A549 (cell line): ENCODE measurements around the gene TMEM125. TPM values are rescaled to one million over a fixed set of nuclear protein-coding genes. Genes with fewer than 3 reads are reported as not detected.

Experiments used
- ATAC-seq, 2 experiments: fragments of 200-7000 bp in 1 of 2; fragments of >200 bp in 1 of 2; cut with Nextera tagmentation in 1 of 2; cut with Tn5 transposase in 1 of 2; 3 replicates each; pipeline versions ENCODE4 v1.8.0 to v1.9.1; 2018 to 2020; ENCODE audit warnings: mild to moderate bottlenecking in 1 of 2, moderate library complexity in 1 of 2
- CTCF ChIA-PET: fragments of 300-600 bp; sonication (Branson Sonifier 250); formaldehyde crosslinking; extraction: SDS; loops from one replicate; lab custom pipeline; 2021; ENCODE audit warnings: antibody characterized with exemption, inconsistent platforms; lab: Yijun Ruan, JAX
- POLR2A ChIA-PET: fragments of 350-600 bp; formaldehyde crosslinking; extraction: SDS; loops from one replicate; lab custom pipeline; 2021; ENCODE audit warnings: antibody characterized with exemption, inconsistent platforms; lab: Yijun Ruan, JAX
- DNase-seq, 2 experiments: peaks; one replicate each; pipeline versions ENCODE4 v3.0.0 to v3.0.0-alpha.2; 2011 to 2016; ENCODE audit warnings: low read depth in 1 of 2, low spot score in 1 of 2
- FAIRE-seq: peaks from 2 replicates; lab custom pipeline; 2011; peaks lifted over from hg19 to GRCh38; lab: Jason Lieb, UNC
- H3K27ac ChIP-seq, 2 experiments: fragments of >200 bp; sonication (Bioruptor Twin); formaldehyde crosslinking; 3 replicates each; pipeline ENCODE4 v1.5.1; 2016 to 2017
- H3K4me1 ChIP-seq: fragments of >200 bp; sonication (Bioruptor Twin); formaldehyde crosslinking; 3 replicates; pipeline ENCODE4 v1.6.1; 2016
- H3K4me2 ChIP-seq: fragments of >200 bp; sonication (Bioruptor Twin); formaldehyde crosslinking; 3 replicates; pipeline ENCODE4 v1.6.1; 2016
- H3K4me3 ChIP-seq: fragments of >200 bp; sonication (Bioruptor Twin); formaldehyde crosslinking; 3 replicates; pipeline ENCODE4 v1.5.1; 2016
- H3K9me3 ChIP-seq: fragments of >200 bp; sonication (Bioruptor Twin); formaldehyde crosslinking; 3 replicates; pipeline ENCODE4 v1.6.1; 2016
- BHLHE40 ChIP-seq: IDR thresholded peaks from 2 replicates; pipeline ENCODE4 v1.6.1; 2012; ENCODE audit warnings: low read depth, low read length, inconsistent platforms
- CBX8 ChIP-seq: fragments of 200-600 bp; sonication (generic); IDR thresholded peaks from 2 replicates; pipeline ENCODE4 v1.6.1; 2016
- EHF ChIP-seq: fragments of 250-450 bp; sonication (Bioruptor Pico); IDR thresholded peaks from 2 replicates; pipeline ENCODE4 v1.5.0; 2020; ENCODE audit warnings: mild to moderate bottlenecking
- EHMT2 ChIP-seq: fragments of 200-600 bp; sonication (generic); IDR thresholded peaks from 2 replicates; pipeline ENCODE4 v1.6.1; 2016; ENCODE audit warnings: antibody characterized with exemption, low read depth, mild to moderate bottlenecking, moderate library complexity
- EP300 ChIP-seq, 2 experiments: fragments of >200 bp; sonication (Bioruptor Twin); formaldehyde crosslinking; IDR thresholded peaks; 2 replicates in 1 of 2; 3 replicates in 1 of 2; pipeline ENCODE4 v1.6.1; 2016 to 2017
- ESRRA ChIP-seq: fragments of 150-350 bp; IDR thresholded peaks from 2 replicates; pipeline ENCODE4 v1.6.1; 2014; ENCODE audit warnings: mild to moderate bottlenecking, low read length, borderline replicate concordance
- FOSL2 ChIP-seq, 2 experiments: fragments of 450-650 bp in 1 of 2; fragments of >200 bp in 1 of 2; sonication (Bioruptor Twin) in 1 of 2; formaldehyde crosslinking; IDR thresholded peaks; 2 replicates each; pipeline versions ENCODE4 v1.5.0 to v1.6.1; 2016 to 2020; ENCODE audit warnings: mild to moderate bottlenecking in 1 of 2, moderate library complexity in 1 of 2
- HMGXB4 ChIP-seq: fragments of 250-450 bp; sonication (Bioruptor Pico); IDR thresholded peaks from 2 replicates; pipeline ENCODE4 v1.5.0; 2021; ENCODE audit warnings: mild to moderate bottlenecking, moderate library complexity, borderline replicate concordance
- HOXA7 ChIP-seq: fragments of 250-450 bp; sonication (Bioruptor Pico); IDR thresholded peaks from 2 replicates; pipeline ENCODE4 v1.5.0; 2020; ENCODE audit warnings: mild to moderate bottlenecking, moderate library complexity
- NPAS2 ChIP-seq: fragments of 250-450 bp; sonication (Bioruptor Pico); IDR thresholded peaks from 2 replicates; pipeline ENCODE4 v1.8.0; 2022; ENCODE audit warnings: mild to moderate bottlenecking, moderate library complexity, borderline replicate concordance
- POLR2AphosphoS2 ChIP-seq: conservative IDR thresholded peaks from 2 replicates; pipeline ENCODE4 v1.6.1; 2012; ENCODE audit warnings: low read length, improper control_type of control experiment, inconsistent platforms
- SREBF2 ChIP-seq: fragments of 450-650 bp; IDR thresholded peaks from 2 replicates; pipeline ENCODE4 v1.6.1; 2014; ENCODE audit warnings: mild to moderate bottlenecking, moderate library complexity
- TFCP2L1 ChIP-seq: fragments of 250-450 bp; sonication (Bioruptor Pico); IDR thresholded peaks from 2 replicates; pipeline ENCODE4 v1.5.0; 2021; ENCODE audit warnings: mild to moderate bottlenecking
- WGBS: methylation state at CpG from one replicate; pipeline ENCODE4 v1.1.6; 2017; ENCODE audit errors: missing lambda C conversion rate; 5-methylcytosine and 5-hydroxymethylcytosine counted together
- polyA plus RNA-seq, 4 experiments: library from polyadenylated mRNA; depleted of rRNA in 3 of 4; stranded (reverse); fragments of >200 nt; fragmentation: RNase III in 1 of 4; extraction: RNeasy Plus Mini Kit Qiagen cat#74134 plus additional on column Dnase treatment in 1 of 4; gene quantifications; 2 replicates in 3 of 4; 3 replicates in 1 of 4; pipeline ENCODE4 v1.2.3, GENCODE V29; 2011 to 2017
- TF ChIP-seq, protein P1 (sequence below): IDR thresholded peaks from 2 replicates; pipeline ENCODE4 v1.6.1; 2012
- TF ChIP-seq, protein P2 (sequence below): IDR thresholded peaks from 2 replicates; pipeline ENCODE4 v1.6.1; 2012
- TF ChIP-seq, protein P3 (sequence below): fragments of 250-450 bp; sonication (Bioruptor Pico); IDR thresholded peaks from 2 replicates; pipeline ENCODE4 v1.5.0; 2020; ENCODE audit warnings: low read depth, mild to moderate bottlenecking, moderate library complexity

The TMEM125 gene
- polyA plus RNA-seq, 2 of the 4 experiments (the other 2 are of a cell fraction), result not detected

GRCh38 chr1:43313771-43314170 lies 44.0 kb downstream of the TMEM125 start:
- FAIRE-seq, result no peak
- H3K27ac ChIP-seq, result no peak overlapping the region
- H3K4me3 ChIP-seq, result no peak overlapping the region
- 93% methylated on average over 7 of the region's 10 CpGs for WGBS
- no peak for TF ChIP-seq HOXA7 (CRISPR knock-in tag)
- TF ChIP-seq CBX8, result no peak
- no peak for TF ChIP-seq BHLHE40
- TF ChIP-seq, all 56 proteins: peak for 0
- no peak for ATAC-seq
- POLR2A ChIA-PET, result no interaction called here
- H3K9me3 ChIP-seq, result no peaks in the 10 kb centered on the region
- DNase-seq, result no peak
- CTCF ChIA-PET, result no interaction called here
- no peak overlapping the region for H3K4me2 ChIP-seq
- no peaks in the 10 kb centered on the region for H3K4me1 ChIP-seq

GRCh38 chr1:43314233-43314632 lies 44.5 kb downstream of the TMEM125 start:
- POLR2A ChIA-PET, result no interaction called here
- no peak overlapping the region for H3K4me2 ChIP-seq
- no peak overlapping the region for H3K27ac ChIP-seq
- 82% methylated on average over 5 of the region's 5 CpGs for WGBS
- DNase-seq (no peak), FAIRE-seq (no peak), ATAC-seq (no peak)
- CTCF ChIA-PET, result no interaction called here
- TF ChIP-seq, protein P1, sequence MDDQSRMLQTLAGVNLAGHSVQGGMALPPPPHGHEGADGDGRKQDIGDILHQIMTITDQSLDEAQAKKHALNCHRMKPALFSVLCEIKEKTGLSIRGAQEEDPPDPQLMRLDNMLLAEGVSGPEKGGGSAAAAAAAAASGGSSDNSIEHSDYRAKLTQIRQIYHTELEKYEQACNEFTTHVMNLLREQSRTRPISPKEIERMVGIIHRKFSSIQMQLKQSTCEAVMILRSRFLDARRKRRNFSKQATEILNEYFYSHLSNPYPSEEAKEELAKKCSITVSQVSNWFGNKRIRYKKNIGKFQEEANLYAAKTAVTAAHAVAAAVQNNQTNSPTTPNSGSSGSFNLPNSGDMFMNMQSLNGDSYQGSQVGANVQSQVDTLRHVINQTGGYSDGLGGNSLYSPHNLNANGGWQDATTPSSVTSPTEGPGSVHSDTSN, result no peak
- TF ChIP-seq HMGXB4 (no peak), TFCP2L1 (CRISPR knock-in tag) (no peak), FOSL2 (IDR thresholded peaks at IDR 0.05) (no peak), FOSL2 (CRISPR knock-in tag; IDR thresholded peaks at IDR 0.05) (no peak), SREBF2 (no peak), EP300 (IDR thresholded peaks at IDR 0.05) (no peak)
- TF ChIP-seq, protein P2, sequence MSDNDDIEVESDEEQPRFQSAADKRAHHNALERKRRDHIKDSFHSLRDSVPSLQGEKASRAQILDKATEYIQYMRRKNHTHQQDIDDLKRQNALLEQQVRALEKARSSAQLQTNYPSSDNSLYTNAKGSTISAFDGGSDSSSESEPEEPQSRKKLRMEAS, result no peak
- H3K4me1 ChIP-seq, result no peaks in the 10 kb centered on the region
- H3K9me3 ChIP-seq, result no peaks in the 10 kb centered on the region
- H3K4me3 ChIP-seq, result no peak overlapping the region

DNA sequence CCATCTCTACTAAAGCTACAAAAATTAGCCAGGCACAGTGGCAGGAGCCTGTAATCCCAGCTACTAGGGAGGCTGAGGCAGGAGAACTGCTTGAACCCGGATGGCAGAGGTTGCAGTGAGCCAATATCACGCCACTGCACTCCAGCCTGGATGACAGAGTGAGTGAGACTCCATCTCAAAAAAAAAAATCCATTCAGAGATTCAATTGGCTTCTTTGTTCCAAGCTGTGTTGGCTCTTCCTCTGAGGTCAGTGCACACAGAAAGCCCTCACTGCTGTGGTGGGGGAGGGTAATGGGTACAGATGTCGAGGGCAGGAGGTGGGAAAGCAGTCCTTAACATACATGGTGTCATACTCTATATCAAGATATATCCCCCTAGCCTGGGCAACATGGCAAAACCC lies 45.7 kb downstream of the TMEM125 start:
- H3K27ac ChIP-seq, result no peak overlapping the region
- no peak for DNase-seq
- POLR2A ChIA-PET, result no interaction called here
- FAIRE-seq, result no peak
- H3K4me2 ChIP-seq, result no peak overlapping the region
- CTCF ChIA-PET, result interaction anchor here (0.6 to 1.0 kb wide), 3 partner anchors 21 to 378 kb away, joined by 3 to 4 read pairs (median 3); no protein-coding TSS in a partner anchor
- TF ChIP-seq, protein P1, result no peak
- no peak for TF ChIP-seq EHMT2
- TF ChIP-seq, protein P3, sequence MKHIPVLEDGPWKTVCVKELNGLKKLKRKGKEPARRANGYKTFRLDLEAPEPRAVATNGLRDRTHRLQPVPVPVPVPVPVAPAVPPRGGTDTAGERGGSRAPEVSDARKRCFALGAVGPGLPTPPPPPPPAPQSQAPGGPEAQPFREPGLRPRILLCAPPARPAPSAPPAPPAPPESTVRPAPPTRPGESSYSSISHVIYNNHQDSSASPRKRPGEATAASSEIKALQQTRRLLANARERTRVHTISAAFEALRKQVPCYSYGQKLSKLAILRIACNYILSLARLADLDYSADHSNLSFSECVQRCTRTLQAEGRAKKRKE (CRISPR knock-in tag), result no peak
- no peak for TF ChIP-seq TFCP2L1 (CRISPR knock-in tag)
- no peak for TF ChIP-seq EHF (CRISPR knock-in tag)
- no peak for TF ChIP-seq ESRRA
- TF ChIP-seq POLR2AphosphoS2, result no peak
- no peak for TF ChIP-seq NPAS2 (CRISPR knock-in tag)
- TF ChIP-seq, all 56 proteins: peak for 0
- no peak overlapping the region for H3K4me3 ChIP-seq
- no peaks in the 10 kb centered on the region for H3K9me3 ChIP-seq
- H3K4me1 ChIP-seq, result no peaks in the 10 kb centered on the region
- no peak for ATAC-seq
- 47% methylated on average over 3 of the region's 3 CpGs for WGBS
